Osteocyte (in vitro differentiated cells): Measurements from ENCODE around the gene MMD. TPM values are rescaled to one million over a fixed set of nuclear protein-coding genes. Genes with fewer than 3 reads are reported as not detected.
"Not testable (repeated sequence)": the region's sequence is repeated elsewhere in the genome, so short reads cannot be mapped to it uniquely, and the experiment has no call there.

Experiments used
- DNase-seq: peaks from one replicate; pipeline ENCODE4 v3.0.0; 2021; ENCODE audit warnings: mixed read lengths; ENCODE audit not compliant: unreplicated experiment; ENCODE audit errors: extremely low spot score
- H3K27ac Mint-ChIP-seq: one replicate; pipeline ENCODE4 v1.8.0; 2021; ENCODE audit warnings: mild to moderate bottlenecking, mixed read lengths; ENCODE audit not compliant: unreplicated experiment
- H3K27me3 Mint-ChIP-seq: one replicate; pipeline ENCODE4 v1.8.0; 2021; ENCODE audit warnings: mixed read lengths; ENCODE audit not compliant: unreplicated experiment
- H3K36me3 Mint-ChIP-seq: one replicate; pipeline ENCODE4 v1.8.0; 2021; ENCODE audit warnings: mixed read lengths; ENCODE audit not compliant: unreplicated experiment
- H3K4me1 Mint-ChIP-seq: one replicate; pipeline ENCODE4 v1.8.0; 2021; ENCODE audit warnings: mixed read lengths; ENCODE audit not compliant: unreplicated experiment
- H3K4me3 Mint-ChIP-seq: one replicate; pipeline ENCODE4 v1.8.0; 2021; ENCODE audit warnings: mild to moderate bottlenecking, moderate library complexity, mixed read lengths; ENCODE audit not compliant: unreplicated experiment
- H3K9me3 Mint-ChIP-seq: one replicate; pipeline ENCODE4 v1.8.0; 2021; ENCODE audit warnings: mixed read lengths; ENCODE audit not compliant: unreplicated experiment
- CTCF ChIP-seq: fragments of 200-600 bp; sonication (generic); IDR thresholded peaks from 2 replicates; pipeline ENCODE4 v1.5.0; 2021; ENCODE audit warnings: antibody characterized with exemption, mild to moderate bottlenecking, moderate library complexity
- long read RNA-seq: library from polyadenylated mRNA; unstranded; transcript quantifications from one replicate; pipeline ENCODE4 v2.0.0, GENCODE V29; 2021
- total RNA-seq: library from RNA; stranded (reverse); gene quantifications from 2 replicates; pipeline ENCODE4 v1.2.1, GENCODE V29; 2021

The MMD gene
- 9.2 and 10.3 TPM in 2 replicates for total RNA-seq
- long read RNA-seq, partial matches to known transcripts, result 1 of 6 reads
- long read RNA-seq, other reads (novel, unspliced or antisense), result 3 of 6 reads

- DNase-seq, result no peak
- H3K36me3 Mint-ChIP-seq, result no peaks in the 10 kb centered on the region
- peaks cover 11% of the 10 kb centered on the region for H3K4me1 Mint-ChIP-seq
- peaks cover 19% of the 10 kb centered on the region for H3K27me3 Mint-ChIP-seq
- peaks cover 3% of the 10 kb centered on the region for H3K9me3 Mint-ChIP-seq
- H3K27ac Mint-ChIP-seq, result peak within 1 kb of the TSS; percentile 9
- TF ChIP-seq CTCF, result no peak
- H3K4me3 Mint-ChIP-seq, result peak within 1 kb of the TSS; percentile 84
These were observed at the start of gene MMD for GRCh38 chr17:55421179-55421934. MMD (minus strand) TSS chr17:55421835; CDS start chr17:55421695, 140 bp downstream.

- H3K9me3 Mint-ChIP-seq, result peaks cover 9% of the 10 kb centered on the region
These were observed 45.0 kb upstream of the MMD start for GRCh38 chr17:55466671-55467070.

GRCh38 chr17:55465771-55466170, 44.1 kb upstream of the MMD start:
- not testable (repeated sequence) for H3K4me3 Mint-ChIP-seq, H3K4me1 Mint-ChIP-seq, H3K36me3 Mint-ChIP-seq, H3K9me3 Mint-ChIP-seq, H3K27ac Mint-ChIP-seq, DNase-seq, H3K27me3 Mint-ChIP-seq

More at GRCh38 chr17:55466671-55467070, 45.0 kb upstream of the MMD start:
- Mint-ChIP-seq H3K4me3 (no peak overlapping the region), H3K36me3 (no peaks in the 10 kb centered on the region), H3K27me3 (no peaks in the 10 kb centered on the region), H3K27ac (no peak overlapping the region), H3K4me1 (no peaks in the 10 kb centered on the region)
- DNase-seq, result no peak
- no peak for TF ChIP-seq CTCF

- no peaks in the 10 kb centered on the region for H3K4me1 Mint-ChIP-seq
- no peaks in the 10 kb centered on the region for H3K36me3 Mint-ChIP-seq
- TF ChIP-seq CTCF, result no peak
- H3K27ac Mint-ChIP-seq, result no peak overlapping the region
- H3K4me3 Mint-ChIP-seq, result no peak overlapping the region
- DNase-seq, result no peak
- peaks cover under 1% of the 10 kb centered on the region for H3K9me3 Mint-ChIP-seq
- H3K27me3 Mint-ChIP-seq, result no peaks in the 10 kb centered on the region
These were observed 42.0 kb upstream of the MMD start for GRCh38 chr17:55463600-55463999.

GRCh38 chr17:55462711-55463110, 41.1 kb upstream of the MMD start:
- Mint-ChIP-seq H3K27ac (no peak overlapping the region), H3K9me3 (no peaks in the 10 kb centered on the region), H3K27me3 (no peaks in the 10 kb centered on the region), H3K4me3 (no peak overlapping the region), H3K4me1 (no peaks in the 10 kb centered on the region), H3K36me3 (no peaks in the 10 kb centered on the region)
- DNase-seq, result no peak
- TF ChIP-seq CTCF, result no peak
